Testis (tissue), 2 donors: ENCODE results near the gene TP53INP2.

ENCODE experiments used
- CTCF ChIP-seq, 3 experiments: fragments of 450-650 bp in 2 of 3; fragments of 200-600 bp in 1 of 3; sonication (generic) in 1 of 3; IDR thresholded peaks; one replicate each; pipeline ENCODE4 v1.5.1; 2016 to 2019; ENCODE audit warnings: antibody characterized with exemption in 3 of 3, mild to moderate bottlenecking in 2 of 3, moderate library complexity in 1 of 3
- POLR2A ChIP-seq: fragments of 450-650 bp; IDR thresholded peaks from one replicate; pipeline ENCODE4 v1.6.1; 2017; ENCODE audit warnings: antibody characterized with exemption, mild to moderate bottlenecking, moderate library complexity

DNA sequence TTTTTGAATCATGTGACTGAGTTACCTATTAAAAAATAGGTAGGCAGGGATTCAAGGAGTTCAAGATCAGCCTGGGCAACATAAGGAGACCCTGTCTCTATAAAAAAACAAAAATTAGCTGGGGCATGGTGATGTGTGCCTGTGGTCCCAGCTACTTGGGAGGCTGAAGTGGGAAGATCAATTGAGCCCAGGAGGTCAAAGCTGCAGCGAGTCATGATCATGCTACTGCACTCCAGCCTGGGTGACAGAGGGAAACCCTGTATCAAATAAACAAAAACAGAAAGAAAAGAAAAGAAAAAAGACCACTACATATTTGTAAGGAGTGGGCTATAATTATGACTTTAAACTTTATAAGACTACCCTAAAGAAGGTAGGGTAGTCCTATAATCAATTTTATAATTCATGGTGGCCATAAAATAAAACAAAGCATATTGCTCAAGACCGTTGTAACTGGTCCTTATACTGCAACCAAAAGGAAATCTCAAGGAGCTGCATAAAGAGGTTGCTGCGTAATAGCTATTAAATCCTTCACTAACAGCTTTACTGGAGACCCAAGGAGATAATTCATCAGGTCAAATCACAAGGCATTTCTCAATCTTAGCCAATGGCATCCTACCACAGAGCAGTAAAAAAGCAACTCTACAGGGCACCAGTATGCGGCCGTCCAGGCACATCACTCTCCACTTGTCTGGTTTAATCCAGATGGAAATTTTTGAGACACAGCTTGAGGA, 40.8 kb upstream of the TP53INP2 start:
- TF ChIP-seq CTCF (IDR thresholded peaks at IDR 0.05) (no peak), POLR2A (no peak)
